HFFc6 (cell line): ENCODE results near the gene TNFSF13B. TPM values are rescaled to one million over a fixed set of nuclear protein-coding genes. Genes with fewer than 3 reads are reported as not detected.
A peak's percentile ranks its signal among the peaks of the same experiment; 100 is the strongest.

ENCODE experiments used
- DNase-seq: peaks from one replicate; pipeline ENCODE4 v3.0.0-alpha.2; 2018
- H3K27ac Mint-ChIP-seq: 2 replicates; pipeline ENCODE4 v1.8.0; 2020; ENCODE audit warnings: mild to moderate bottlenecking, mixed read lengths
- H3K27me3 Mint-ChIP-seq: 2 replicates; pipeline ENCODE4 v1.8.0; 2021; ENCODE audit warnings: mild to moderate bottlenecking, moderate library complexity, mixed read lengths; ENCODE audit not compliant: insufficient read depth
- H3K36me3 Mint-ChIP-seq: 2 replicates; pipeline ENCODE4 v1.8.0; 2021; ENCODE audit warnings: low read depth, mixed read lengths
- H3K4me1 Mint-ChIP-seq: 2 replicates; pipeline ENCODE4 v1.8.0; 2020; ENCODE audit warnings: low read depth, mixed read lengths
- H3K4me3 Mint-ChIP-seq: 2 replicates; pipeline ENCODE4 v1.8.0; 2020; ENCODE audit warnings: mild to moderate bottlenecking, moderate library complexity, mixed read lengths
- H3K9me3 Mint-ChIP-seq: 2 replicates; pipeline ENCODE4 v1.8.0; 2020; ENCODE audit warnings: mild to moderate bottlenecking, mixed read lengths
- total RNA-seq, 6 experiments: library from RNA; stranded (reverse); fragmentation: NEBNext Ultra II Directional; extraction: Animal tissue kit (Norgen Biotek cat#: 25700); gene quantifications; 2 replicates in 1 of 6; 3 replicates in 5 of 6; pipeline ENCODE4 v1.2.3, GENCODE V29; 2021
- TF ChIP-seq, protein P1 (sequence below): fragments of 200-600 bp; sonication (generic); IDR thresholded peaks from 2 replicates; pipeline ENCODE4 v1.5.0; 2021; ENCODE audit warnings: antibody characterized with exemption, mild to moderate bottlenecking

The TNFSF13B gene
- total RNA-seq, 6 experiments from 2014 or later: 0.17 to 0.66 (median 0.25) TPM

DNA sequence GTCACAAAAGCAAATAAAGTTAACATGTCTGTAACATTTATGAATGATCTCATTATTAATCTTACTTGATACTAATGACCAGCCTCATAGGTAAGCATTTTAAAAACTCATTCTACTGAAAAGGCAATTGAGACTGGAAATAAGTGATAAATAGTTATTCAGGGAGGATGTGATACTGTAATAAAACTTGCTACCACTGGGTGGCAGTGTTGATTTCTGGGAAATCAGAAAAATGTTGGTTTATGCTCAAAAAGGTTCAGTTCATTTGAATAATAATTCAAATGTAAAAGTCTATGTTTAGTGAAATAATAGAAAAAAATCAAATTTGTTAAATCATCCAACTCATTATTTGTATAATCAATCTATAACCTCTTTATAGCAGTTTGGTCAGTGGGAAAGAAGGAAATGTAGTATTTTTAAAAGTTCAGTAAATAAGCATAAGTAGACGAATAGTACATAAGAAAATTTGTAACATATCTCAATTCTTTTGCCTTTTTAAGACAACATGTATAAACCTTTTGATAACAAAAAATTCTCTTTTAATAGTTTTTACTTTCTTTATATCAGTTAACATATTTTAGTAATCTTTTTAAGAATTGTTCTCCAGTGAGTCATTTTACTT lies 41.8 kb upstream of the TNFSF13B start:
- DNase-seq: peak; percentile 48
- Mint-ChIP-seq H3K9me3 (no peaks in the 10 kb centered on the region), H3K27ac (no peak overlapping the region), H3K4me1 (peaks cover 21% of the 10 kb centered on the region), H3K4me3 (no peak overlapping the region), H3K36me3 (no peaks in the 10 kb centered on the region; the same call in 1 of the 2 replicates), H3K27me3 (no peaks in the 10 kb centered on the region)
- TF ChIP-seq, protein P1, sequence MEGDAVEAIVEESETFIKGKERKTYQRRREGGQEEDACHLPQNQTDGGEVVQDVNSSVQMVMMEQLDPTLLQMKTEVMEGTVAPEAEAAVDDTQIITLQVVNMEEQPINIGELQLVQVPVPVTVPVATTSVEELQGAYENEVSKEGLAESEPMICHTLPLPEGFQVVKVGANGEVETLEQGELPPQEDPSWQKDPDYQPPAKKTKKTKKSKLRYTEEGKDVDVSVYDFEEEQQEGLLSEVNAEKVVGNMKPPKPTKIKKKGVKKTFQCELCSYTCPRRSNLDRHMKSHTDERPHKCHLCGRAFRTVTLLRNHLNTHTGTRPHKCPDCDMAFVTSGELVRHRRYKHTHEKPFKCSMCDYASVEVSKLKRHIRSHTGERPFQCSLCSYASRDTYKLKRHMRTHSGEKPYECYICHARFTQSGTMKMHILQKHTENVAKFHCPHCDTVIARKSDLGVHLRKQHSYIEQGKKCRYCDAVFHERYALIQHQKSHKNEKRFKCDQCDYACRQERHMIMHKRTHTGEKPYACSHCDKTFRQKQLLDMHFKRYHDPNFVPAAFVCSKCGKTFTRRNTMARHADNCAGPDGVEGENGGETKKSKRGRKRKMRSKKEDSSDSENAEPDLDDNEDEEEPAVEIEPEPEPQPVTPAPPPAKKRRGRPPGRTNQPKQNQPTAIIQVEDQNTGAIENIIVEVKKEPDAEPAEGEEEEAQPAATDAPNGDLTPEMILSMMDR: peak; percentile 96

DNA sequence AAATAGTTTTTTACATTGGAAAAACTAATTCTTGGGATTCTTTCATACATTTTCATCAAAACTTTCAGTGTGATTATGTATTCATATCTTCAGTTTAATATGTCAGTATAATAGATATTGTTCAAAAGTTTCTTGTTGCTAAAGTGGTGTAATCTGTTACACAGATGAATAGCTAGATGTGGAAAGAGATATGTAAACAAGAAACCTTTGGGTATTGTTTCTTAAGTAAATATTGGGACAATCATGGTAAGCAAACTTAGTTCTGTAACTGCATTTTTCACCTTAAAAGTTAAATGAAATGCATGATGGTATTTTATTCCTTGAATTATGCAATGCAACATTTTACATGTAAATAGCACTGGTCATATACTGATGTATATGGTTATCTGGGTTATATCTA lies 39.1 kb upstream of the TNFSF13B start:
- Mint-ChIP-seq H3K4me1 (peaks cover 19% of the 10 kb centered on the region), H3K9me3 (no peaks in the 10 kb centered on the region), H3K36me3 (no peaks in the 10 kb centered on the region; the same call in 1 of the 2 replicates), H3K27me3 (no peaks in the 10 kb centered on the region), H3K27ac (no peak overlapping the region), H3K4me3 (no peak overlapping the region)
- DNase-seq: no peak
- TF ChIP-seq, protein P1: no peak

DNA sequence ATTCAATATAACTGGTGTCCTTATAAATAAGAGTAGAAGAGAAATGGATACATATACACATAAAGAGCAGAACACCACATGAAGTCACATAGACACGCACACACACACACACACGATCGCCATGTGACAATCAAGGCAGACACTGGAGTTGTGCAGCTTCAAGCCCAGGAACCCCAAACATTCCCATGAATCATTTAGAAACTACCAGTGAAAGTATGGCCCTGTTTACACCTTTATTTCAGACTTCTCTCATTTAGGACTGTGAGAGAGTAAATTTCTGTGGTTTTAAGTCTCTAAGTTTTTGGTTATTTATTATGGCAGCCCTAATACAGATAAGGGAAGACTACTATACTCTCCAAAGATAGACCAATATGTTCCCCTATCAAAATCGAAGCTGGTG lies 20.4 kb upstream of the TNFSF13B start:
- DNase-seq: no peak
- H3K9me3 Mint-ChIP-seq: peaks cover 13% of the 10 kb centered on the region
- H3K27me3 Mint-ChIP-seq: no peaks in the 10 kb centered on the region
- peaks cover 8% of the 10 kb centered on the region; the same call in 1 of the 2 replicates for H3K36me3 Mint-ChIP-seq
- no peak overlapping the region for H3K27ac Mint-ChIP-seq
- H3K4me3 Mint-ChIP-seq: no peak overlapping the region
- TF ChIP-seq, protein P1: no peak
- no peaks in the 10 kb centered on the region for H3K4me1 Mint-ChIP-seq

DNA sequence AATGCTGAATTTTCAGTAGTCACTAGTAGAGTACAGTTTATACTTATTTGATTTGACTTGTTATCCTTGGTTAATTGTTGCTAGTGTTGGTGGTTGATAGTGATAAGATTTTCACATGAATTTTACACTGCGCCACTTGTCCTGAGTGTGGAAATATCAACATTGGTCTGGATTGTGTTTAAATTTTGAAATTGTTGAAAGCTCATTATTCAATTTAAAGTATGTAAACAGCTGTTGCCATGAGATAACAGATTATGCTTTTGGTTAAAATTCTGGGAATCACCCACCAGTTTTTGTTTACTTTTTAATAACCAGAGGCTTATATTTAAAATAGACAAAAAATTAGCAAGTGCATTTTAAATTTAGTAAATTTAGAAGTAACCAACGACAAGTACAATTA lies 12.3 kb upstream of the TNFSF13B start:
- H3K27ac Mint-ChIP-seq: no peak overlapping the region
- no peak overlapping the region for H3K4me3 Mint-ChIP-seq
- TF ChIP-seq, protein P1: no peak
- H3K9me3 Mint-ChIP-seq: no peaks in the 10 kb centered on the region; the same call in none of the 2 replicates
- H3K4me1 Mint-ChIP-seq: no peaks in the 10 kb centered on the region
- DNase-seq: no peak
- no peaks in the 10 kb centered on the region for H3K27me3 Mint-ChIP-seq
- peaks cover 5% of the 10 kb centered on the region; the same call in 1 of the 2 replicates for H3K36me3 Mint-ChIP-seq

DNA sequence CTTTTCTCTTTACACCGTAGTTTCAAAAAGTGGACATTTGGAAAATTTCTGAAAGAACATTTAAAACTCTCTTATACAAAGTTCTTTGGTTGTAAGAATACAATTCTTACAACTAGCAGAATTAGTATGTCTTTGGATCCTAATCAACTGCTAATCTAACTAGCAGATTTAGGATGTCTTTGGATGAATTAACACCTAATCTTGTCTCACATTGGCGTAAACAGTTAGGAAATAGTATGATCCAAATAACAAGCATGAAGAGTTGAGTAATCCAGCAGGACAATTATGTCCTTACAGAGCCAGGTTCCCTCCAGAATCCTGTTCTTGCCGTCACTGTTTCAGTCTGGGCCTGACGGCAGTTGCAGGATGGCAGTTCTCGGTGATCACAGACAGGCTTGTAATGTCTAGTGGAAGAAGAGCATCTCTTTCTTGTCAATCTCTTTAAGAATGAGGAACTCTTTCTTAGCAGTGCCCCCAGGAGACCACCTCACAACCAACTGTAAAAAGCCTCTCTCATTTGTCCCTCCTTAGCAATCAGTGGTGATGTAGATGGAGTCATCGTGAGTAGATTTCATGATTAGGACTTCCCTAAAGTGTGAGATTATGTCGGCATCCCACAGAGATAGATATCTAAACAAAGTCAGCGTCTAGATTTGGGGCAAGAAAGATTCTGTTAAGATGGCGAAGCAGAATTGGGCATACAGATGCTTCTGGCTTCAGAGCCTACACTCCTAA lies 5.7 kb upstream of the TNFSF13B start:
- H3K4me3 Mint-ChIP-seq: no peak overlapping the region

More for the DNA sequence above, 5.7 kb upstream of the TNFSF13B start:
- Mint-ChIP-seq H3K36me3 (peaks cover 9% of the 10 kb centered on the region; the same call in 1 of the 2 replicates), H3K9me3 (no peaks in the 10 kb centered on the region; the same call in 1 of the 2 replicates), H3K27me3 (no peaks in the 10 kb centered on the region), H3K27ac (no peak overlapping the region), H3K4me1 (no peaks in the 10 kb centered on the region)
- TF ChIP-seq, protein P1: no peak
- DNase-seq: no peak
